Inflammatory macrophage treated with lipopolysaccharide for 4 hours (primary cell): Measurements from ENCODE around the gene WDFY1.
"Not testable (repeated sequence)": the region's sequence is repeated elsewhere in the genome, so short reads cannot be mapped to it uniquely, and the experiment has no call there.

Experiments
- DNase-seq: peaks from one replicate; pipeline ENCODE4 v3.0.0-alpha.2; 2020

The WDFY1 gene

DNA sequence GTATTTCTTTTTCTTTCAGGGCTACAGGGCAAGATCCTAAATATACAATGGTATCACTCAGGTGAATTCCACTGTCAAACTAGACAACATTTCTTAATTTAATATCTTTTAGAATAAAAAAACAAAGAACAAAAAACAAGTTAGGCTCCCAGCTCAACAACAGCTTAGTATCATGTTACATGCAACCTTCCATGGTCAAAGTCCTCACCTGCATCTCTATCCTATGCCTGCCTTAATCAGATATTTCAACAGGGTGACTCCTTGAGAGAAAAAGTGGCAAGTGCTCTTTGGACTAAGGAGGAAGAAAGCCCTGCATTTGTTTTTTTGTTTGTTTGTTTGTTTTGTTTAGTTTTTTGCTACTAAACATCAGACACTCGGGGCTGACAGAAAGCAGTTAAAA lies 50.2 kb downstream of the WDFY1 start:
- no peak for DNase-seq

DNA sequence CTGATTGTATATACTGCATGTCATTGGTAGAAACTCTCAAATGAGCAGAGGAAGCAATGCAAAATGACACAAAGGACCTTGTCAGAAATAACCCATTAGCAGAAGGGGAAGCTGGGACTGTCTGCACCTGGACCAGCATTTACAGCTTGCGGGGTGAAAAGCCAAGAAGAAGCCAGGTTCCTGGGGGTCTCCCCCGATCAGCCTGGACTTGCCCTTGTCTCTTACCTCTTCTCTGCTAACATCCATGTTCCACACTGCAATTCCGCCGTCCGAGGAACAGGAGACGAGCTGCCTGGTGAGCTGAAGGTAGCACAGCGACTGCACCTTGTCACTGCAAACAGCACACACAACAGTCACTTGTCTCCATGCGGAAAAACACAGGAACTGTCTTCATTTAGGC lies 51.1 kb downstream of the WDFY1 start:
- no peak for DNase-seq

GRCh38 chr2:223890721-223891120 lies 54.4 kb downstream of the WDFY1 start:
- peak; percentile 40 for DNase-seq

GRCh38 chr2:223889229-223889628 lies 55.9 kb downstream of the WDFY1 start:
- DNase-seq: peak; percentile 91

GRCh38 chr2:223888251-223888650 lies 56.9 kb downstream of the WDFY1 start:
- DNase-seq: no peak

DNA sequence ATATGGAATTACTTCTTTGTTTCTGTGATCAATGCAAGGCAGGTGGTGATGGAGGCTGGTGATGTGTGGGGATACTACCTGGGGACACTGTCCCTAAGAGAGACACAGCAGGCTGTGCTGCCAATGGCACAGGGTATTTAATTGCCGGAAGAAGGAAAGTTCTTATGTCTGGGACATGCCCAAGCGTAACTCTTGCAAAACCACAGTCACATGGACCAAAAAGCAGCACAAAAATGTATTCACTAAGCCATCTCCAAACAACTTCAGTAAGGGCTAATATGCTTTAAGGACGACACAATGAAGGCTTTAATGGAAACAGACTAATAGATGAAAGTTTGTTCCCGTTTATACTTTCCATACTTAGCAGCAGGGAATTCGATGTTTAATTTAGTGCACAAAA lies 58.0 kb downstream of the WDFY1 start:
- peak; percentile 73 for DNase-seq

- peak; percentile 57 for DNase-seq
Observed at GRCh38 chr2:223886726-223887125, 58.4 kb downstream of the WDFY1 start.

GRCh38 chr2:223884399-223884798 lies 60.7 kb downstream of the WDFY1 start:
- peak; percentile 76 for DNase-seq

GRCh38 chr2:223882715-223883114 lies 62.4 kb downstream of the WDFY1 start:
- DNase-seq: no peak

GRCh38 chr2:223880796-223881195 lies 64.3 kb downstream of the WDFY1 start:
- no peak for DNase-seq

GRCh38 chr2:223877721-223878410 lies 67.3 kb downstream of the WDFY1 start:
- peak; percentile 44 for DNase-seq

GRCh38 chr2:223873672-223874071 lies 71.5 kb downstream of the WDFY1 start:
- DNase-seq: no peak

DNA sequence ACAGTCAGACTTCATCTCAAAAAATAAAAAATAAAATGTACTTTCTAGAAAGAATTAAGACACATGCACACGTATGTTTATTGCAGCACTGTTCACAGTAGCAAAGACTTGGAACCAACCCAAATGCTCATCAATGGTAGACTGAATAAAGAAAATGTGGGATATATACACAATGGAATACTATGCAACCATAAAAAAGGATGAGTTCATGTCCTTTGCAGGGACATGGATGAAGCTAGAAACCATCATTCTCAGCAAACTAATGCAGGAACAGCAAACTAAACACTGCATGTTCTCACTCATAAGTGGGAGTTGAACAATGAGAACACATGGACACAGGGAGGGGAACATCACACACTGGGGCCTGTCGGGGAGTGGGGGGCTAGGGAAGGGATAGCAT lies 72.4 kb downstream of the WDFY1 start:
- not testable (repeated sequence) for DNase-seq

DNA sequence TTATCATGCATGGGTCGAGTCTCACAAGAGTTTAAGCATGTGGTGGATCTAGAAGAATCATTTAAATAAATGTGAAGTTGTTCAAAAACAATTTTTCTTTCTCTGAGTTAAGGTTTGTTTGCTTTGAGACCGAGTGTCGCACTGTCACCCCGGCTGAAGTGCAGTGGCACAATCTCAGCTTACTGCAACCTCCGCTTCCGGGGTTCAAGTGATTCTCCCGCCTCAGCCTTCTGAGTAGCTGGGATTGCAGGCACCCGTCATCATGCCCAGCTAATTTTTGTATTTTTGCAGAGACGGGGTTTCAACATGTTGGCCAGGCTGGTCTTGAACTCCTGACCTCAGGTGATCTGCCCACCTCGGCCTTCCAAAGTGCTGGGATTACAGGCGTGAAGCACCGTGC lies 73.5 kb downstream of the WDFY1 start:
- DNase-seq: not testable (repeated sequence)

GRCh38 chr2:223870840-223871611 lies 74.1 kb downstream of the WDFY1 start:
- DNase-seq: peak; percentile 66

DNA sequence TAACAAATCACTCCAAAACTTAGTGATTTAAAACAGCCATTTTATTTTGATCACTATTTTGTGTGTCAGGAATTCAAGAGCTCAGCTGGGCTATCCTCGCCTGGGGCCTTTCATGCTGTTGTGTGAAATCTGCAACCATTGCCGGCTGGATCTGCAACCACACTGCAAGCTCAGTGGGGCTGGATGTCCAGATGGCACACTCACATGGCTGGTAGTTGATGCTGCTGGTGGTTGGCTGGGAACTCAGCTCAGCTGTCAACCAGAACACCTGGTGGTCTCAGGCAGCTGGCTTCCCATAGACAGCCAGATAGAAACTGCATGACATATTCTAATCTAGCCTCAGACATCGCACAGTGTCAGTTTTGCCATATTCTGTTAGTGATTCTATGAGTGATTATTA lies 77.1 kb downstream of the WDFY1 start:
- DNase-seq: no peak

DNA sequence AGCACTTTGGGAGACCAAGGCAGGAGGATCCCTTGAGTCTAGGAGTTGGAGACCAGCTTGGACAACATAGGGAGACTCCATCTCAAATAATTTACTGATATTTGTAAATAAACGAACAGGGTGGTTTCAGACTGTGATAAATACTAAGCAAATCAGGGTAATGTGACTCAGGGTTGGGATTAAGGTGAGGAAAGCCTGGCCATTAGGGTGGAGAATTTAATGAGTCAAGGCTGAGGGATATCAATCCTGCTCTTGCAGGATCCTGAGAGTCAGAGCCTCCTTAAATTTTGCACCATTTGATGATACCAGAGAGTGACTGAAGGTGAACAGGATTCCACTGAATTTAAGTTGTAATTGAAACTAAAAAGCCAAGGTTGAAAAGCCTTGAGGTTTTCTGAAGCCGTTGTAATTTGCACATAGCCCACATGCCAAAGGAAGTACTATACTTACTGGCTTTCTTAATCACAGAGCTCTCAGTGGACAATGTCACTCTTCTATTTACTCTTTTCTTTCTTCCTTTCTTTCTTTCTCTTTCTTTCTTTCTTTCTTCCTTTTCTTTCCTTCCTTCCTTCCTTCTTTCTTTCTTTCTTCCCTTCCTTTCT lies 79.1 kb downstream of the WDFY1 start:
- no peak for DNase-seq

DNA sequence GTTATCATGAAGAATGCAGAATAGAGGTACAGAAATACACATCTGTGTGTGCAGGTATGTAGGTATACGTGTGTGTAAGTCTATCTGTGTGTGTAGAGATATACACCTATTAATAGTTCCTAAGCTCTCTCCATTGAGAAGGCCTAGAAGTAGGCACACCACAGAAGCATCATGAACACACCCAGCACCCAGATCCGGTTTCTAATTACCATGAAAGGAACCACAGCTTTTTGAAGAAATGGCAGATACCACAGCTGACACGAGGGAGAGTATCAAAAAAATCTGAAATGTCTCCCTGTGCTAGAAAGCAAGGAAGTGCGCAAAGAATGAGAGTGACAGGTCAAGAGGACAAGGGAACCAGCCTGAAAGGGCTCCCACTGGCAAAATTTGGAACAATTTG lies 80.0 kb downstream of the WDFY1 start:
- DNase-seq: no peak

DNA sequence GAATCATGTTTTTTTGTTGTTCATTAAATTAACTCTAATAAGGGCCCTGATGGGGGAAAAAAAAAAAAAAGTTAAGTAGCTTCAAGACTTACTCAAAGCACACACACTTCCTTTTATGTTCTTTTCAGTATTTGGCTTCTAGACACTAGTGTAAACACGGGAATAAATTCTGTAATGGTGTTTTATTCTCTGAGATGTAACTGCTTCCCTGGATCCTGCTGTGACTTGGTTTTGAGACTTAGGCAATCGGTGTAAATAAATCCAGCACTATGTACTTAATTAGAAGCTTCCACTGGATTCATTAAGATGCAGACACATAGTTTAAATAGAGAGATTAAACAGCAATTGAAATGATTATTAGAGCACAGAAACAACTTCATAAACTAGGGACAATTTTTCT lies 81.6 kb downstream of the WDFY1 start:
- no peak for DNase-seq

GRCh38 chr2:223860809-223861738 lies 84.1 kb downstream of the WDFY1 start:
- no peak for DNase-seq

- no peak for DNase-seq
Observed at GRCh38 chr2:223859070-223859469, 86.1 kb downstream of the WDFY1 start.

- DNase-seq: no peak
Observed at GRCh38 chr2:223856584-223856983, 88.6 kb downstream of the WDFY1 start.

GRCh38 chr2:223856021-223856420 lies 89.1 kb downstream of the WDFY1 start:
- no peak for DNase-seq
